Nephron progenitor cell (in vitro differentiated cells): ENCODE results near the gene ASXL1.

Experiments used
- DNase-seq: peaks from one replicate; pipeline ENCODE4 v3.0.0; 2021
- H3K27ac Mint-ChIP-seq: 2 replicates; pipeline ENCODE4 v1.8.0; 2021; ENCODE audit warnings: mild to moderate bottlenecking, moderate library complexity, mixed read lengths
- H3K27me3 Mint-ChIP-seq: 2 replicates; pipeline ENCODE4 v1.8.0; 2021; ENCODE audit warnings: mild to moderate bottlenecking, low read depth, mixed read lengths; ENCODE audit not compliant: poor library complexity
- H3K36me3 Mint-ChIP-seq: 2 replicates; pipeline ENCODE4 v1.8.0; 2021; ENCODE audit warnings: low read depth, mixed read lengths
- H3K4me1 Mint-ChIP-seq: 2 replicates; pipeline ENCODE4 v1.8.0; 2021; ENCODE audit warnings: mixed read lengths
- H3K4me3 Mint-ChIP-seq: 2 replicates; pipeline ENCODE4 v1.8.0; 2021; ENCODE audit warnings: mild to moderate bottlenecking, moderate library complexity, mixed read lengths
- H3K9me3 Mint-ChIP-seq: 2 replicates; pipeline ENCODE4 v1.8.0; 2021; ENCODE audit warnings: mild to moderate bottlenecking, moderate library complexity, mixed read lengths
- TF ChIP-seq, protein P1 (sequence below): fragments of 200-600 bp; sonication (generic); IDR thresholded peaks from 2 replicates; pipeline ENCODE4 v1.5.0; 2021; ENCODE audit warnings: antibody characterized with exemption

The ASXL1 gene

DNA sequence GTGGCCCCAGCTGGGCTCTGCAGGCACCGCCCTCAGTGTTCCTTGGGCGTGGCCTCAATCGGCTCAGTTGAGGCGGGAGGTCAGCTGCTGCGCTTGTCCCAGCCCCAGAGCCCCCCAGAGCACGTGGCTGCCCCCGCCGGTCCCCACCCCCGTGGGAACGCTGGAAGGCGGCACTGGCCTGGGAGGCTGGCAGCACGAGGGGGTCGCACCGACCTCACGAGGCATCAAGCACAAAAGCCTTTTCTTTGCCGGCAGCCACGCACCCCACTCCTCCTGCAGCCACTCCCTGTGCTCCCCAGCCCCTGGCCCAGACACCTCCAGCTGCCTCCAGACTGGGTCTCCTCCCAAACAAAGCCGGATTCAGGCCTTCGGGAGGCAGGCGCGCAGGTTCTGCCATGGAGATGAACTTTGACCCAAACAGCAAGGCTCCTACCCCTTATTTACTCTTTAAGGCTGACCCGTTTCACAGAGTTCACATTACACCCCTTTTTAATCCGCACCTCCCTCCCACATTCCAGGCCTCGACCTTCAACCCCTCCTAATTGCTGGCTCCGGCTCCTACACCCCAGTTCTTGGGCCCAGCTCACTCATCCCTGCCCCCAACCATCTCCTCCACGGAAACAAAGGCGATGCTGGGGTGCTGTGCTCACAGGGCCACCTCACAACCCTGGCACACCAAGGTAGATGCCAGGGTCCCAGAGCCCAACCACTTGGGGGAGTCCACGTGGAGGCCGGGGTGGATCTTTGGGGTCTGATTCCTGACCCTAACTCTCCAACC is 115.3 kb downstream of the ASXL1 start:
- Mint-ChIP-seq H3K4me1 (peaks cover 89% of the 10 kb centered on the region), H3K36me3 (peaks cover 11% of the 10 kb centered on the region)

GRCh38 chr20:32474009-32474716 is 116.0 kb downstream of the ASXL1 start:
- TF ChIP-seq, protein P1, sequence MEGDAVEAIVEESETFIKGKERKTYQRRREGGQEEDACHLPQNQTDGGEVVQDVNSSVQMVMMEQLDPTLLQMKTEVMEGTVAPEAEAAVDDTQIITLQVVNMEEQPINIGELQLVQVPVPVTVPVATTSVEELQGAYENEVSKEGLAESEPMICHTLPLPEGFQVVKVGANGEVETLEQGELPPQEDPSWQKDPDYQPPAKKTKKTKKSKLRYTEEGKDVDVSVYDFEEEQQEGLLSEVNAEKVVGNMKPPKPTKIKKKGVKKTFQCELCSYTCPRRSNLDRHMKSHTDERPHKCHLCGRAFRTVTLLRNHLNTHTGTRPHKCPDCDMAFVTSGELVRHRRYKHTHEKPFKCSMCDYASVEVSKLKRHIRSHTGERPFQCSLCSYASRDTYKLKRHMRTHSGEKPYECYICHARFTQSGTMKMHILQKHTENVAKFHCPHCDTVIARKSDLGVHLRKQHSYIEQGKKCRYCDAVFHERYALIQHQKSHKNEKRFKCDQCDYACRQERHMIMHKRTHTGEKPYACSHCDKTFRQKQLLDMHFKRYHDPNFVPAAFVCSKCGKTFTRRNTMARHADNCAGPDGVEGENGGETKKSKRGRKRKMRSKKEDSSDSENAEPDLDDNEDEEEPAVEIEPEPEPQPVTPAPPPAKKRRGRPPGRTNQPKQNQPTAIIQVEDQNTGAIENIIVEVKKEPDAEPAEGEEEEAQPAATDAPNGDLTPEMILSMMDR = no peak
- no peaks in the 10 kb centered on the region for H3K9me3 Mint-ChIP-seq
- no peak for DNase-seq
- peaks cover 11% of the 10 kb centered on the region for H3K36me3 Mint-ChIP-seq
- H3K27me3 Mint-ChIP-seq = no peaks in the 10 kb centered on the region
- peak overlapping the region; percentile 78 for H3K4me3 Mint-ChIP-seq
- H3K27ac Mint-ChIP-seq = peak overlapping the region; percentile 97
- peaks cover 92% of the 10 kb centered on the region for H3K4me1 Mint-ChIP-seq

More for the DNA sequence above, 115.3 kb downstream of the ASXL1 start:
- Mint-ChIP-seq H3K27me3 (no peaks in the 10 kb centered on the region), H3K27ac (peak overlapping the region; percentile 96), H3K9me3 (no peaks in the 10 kb centered on the region), H3K4me3 (peak overlapping the region; percentile 74)
- no peak for DNase-seq
- TF ChIP-seq, protein P1 = no peak

- H3K36me3 Mint-ChIP-seq = peaks cover 11% of the 10 kb centered on the region
- H3K9me3 Mint-ChIP-seq = no peaks in the 10 kb centered on the region
- peak overlapping the region; percentile 78 for H3K4me3 Mint-ChIP-seq
- peaks cover 96% of the 10 kb centered on the region for H3K4me1 Mint-ChIP-seq
- H3K27me3 Mint-ChIP-seq = no peaks in the 10 kb centered on the region
- no peak for DNase-seq
- peak overlapping the region; percentile 97 for H3K27ac Mint-ChIP-seq
- TF ChIP-seq, protein P1 = no peak
Observed at GRCh38 chr20:32474717-32474966, 116.5 kb downstream of the ASXL1 start.

- Mint-ChIP-seq H3K27ac (peak overlapping the region; percentile 98), H3K9me3 (no peaks in the 10 kb centered on the region), H3K4me1 (peaks cover 96% of the 10 kb centered on the region), H3K36me3 (peaks cover 11% of the 10 kb centered on the region), H3K4me3 (peak overlapping the region; percentile 78), H3K27me3 (no peaks in the 10 kb centered on the region)
- peak; percentile 83 for DNase-seq
- TF ChIP-seq, protein P1 = no peak
Observed at GRCh38 chr20:32474967-32475811, 117.1 kb downstream of the ASXL1 start.

- no peak for DNase-seq
- peak overlapping the region; percentile 98 for H3K27ac Mint-ChIP-seq
- peaks cover 6% of the 10 kb centered on the region for H3K36me3 Mint-ChIP-seq
- H3K4me1 Mint-ChIP-seq = peaks cover 93% of the 10 kb centered on the region
- H3K4me3 Mint-ChIP-seq = peak overlapping the region; percentile 78
- TF ChIP-seq, protein P1 = no peak
- H3K9me3 Mint-ChIP-seq = no peaks in the 10 kb centered on the region
- no peaks in the 10 kb centered on the region for H3K27me3 Mint-ChIP-seq
Observed at GRCh38 chr20:32476684-32477593, 118.8 kb downstream of the ASXL1 start.
